AG04449 (cell line): ENCODE data around the gene ZDHHC15.
"Not testable (repeated sequence)": the region's sequence is repeated elsewhere in the genome, so short reads cannot be mapped to it uniquely, and the experiment has no call there.

Experiments
- CTCF ChIA-PET: fragments of 350-600 bp; formaldehyde crosslinking; extraction: SDS; loops from one replicate; lab custom pipeline; 2021; ENCODE audit warnings: antibody characterized with exemption; lab: Yijun Ruan, JAX
- POLR2A ChIA-PET: fragments of 400-600, 350-600 bp; formaldehyde crosslinking; extraction: SDS; loops from one replicate; lab custom pipeline; 2020; ENCODE audit warnings: antibody characterized with exemption, inconsistent platforms; lab: Yijun Ruan, JAX
- DNase-seq: peaks from one replicate; pipeline ENCODE4 v3.0.0-alpha.2; 2010; ENCODE audit warnings: low read depth, low spot score
- H3K4me3 ChIP-seq: 2 replicates; pipeline ENCODE4 v1.5.1; 2011; ENCODE audit warnings: low read depth, mild to moderate bottlenecking, control low read depth, low read length
- CTCF ChIP-seq: IDR thresholded peaks from one replicate; pipeline ENCODE4 v1.5.1; 2011; ENCODE audit warnings: mild to moderate bottlenecking, moderate library complexity, low read length, control low read depth, inconsistent platforms; ENCODE audit not compliant: insufficient read depth; ENCODE audit errors: missing control alignments

The ZDHHC15 gene

GRCh38 chrX:75337525-75337924, 185.3 kb downstream of the ZDHHC15 start:
- ChIA-PET POLR2A (no interaction called here), CTCF (no interaction called here)
- no peak for DNase-seq
- H3K4me3 ChIP-seq, result no peak overlapping the region
- TF ChIP-seq CTCF, result no peak

GRCh38 chrX:75335127-75335458, 187.7 kb downstream of the ZDHHC15 start:
- POLR2A ChIA-PET, result no interaction called here
- DNase-seq, result no peak
- CTCF ChIA-PET, result no interaction called here
- no peak for TF ChIP-seq CTCF
- no peak overlapping the region for H3K4me3 ChIP-seq

- not testable (repeated sequence) for H3K4me3 ChIP-seq
Observed at GRCh38 chrX:75334407-75335126, 188.3 kb downstream of the ZDHHC15 start.

GRCh38 chrX:75327607-75328006, 195.2 kb downstream of the ZDHHC15 start:
- ChIA-PET POLR2A (no interaction called here), CTCF (no interaction called here)
- no peak overlapping the region for H3K4me3 ChIP-seq
- no peak for TF ChIP-seq CTCF
- DNase-seq, result no peak

More at GRCh38 chrX:75334407-75335126, 188.3 kb downstream of the ZDHHC15 start:
- CTCF ChIA-PET, DNase-seq, POLR2A ChIA-PET: not testable (repeated sequence)
